LNCaP clone FGC (cell line): ENCODE results near the gene BCL11A.

Experiments used
- DNase-seq: peaks from one replicate; pipeline ENCODE4 v3.0.0-alpha.2; 2011; ENCODE audit warnings: low read depth
- H3K4me3 ChIP-seq: 2 replicates; pipeline ENCODE4 v1.5.1; 2011; ENCODE audit warnings: mild to moderate bottlenecking, low read depth, low read length, control low read depth
- CTCF ChIP-seq: IDR thresholded peaks from 2 replicates; pipeline ENCODE4 v1.5.1; 2012; ENCODE audit warnings: mild to moderate bottlenecking; ENCODE audit not compliant: control insufficient read depth, insufficient read depth; ENCODE audit errors: extremely low read depth

The BCL11A gene

GRCh38 chr2:60552078-60552850 is 1.2 kb downstream of the BCL11A start:
- no peak for DNase-seq
- no peak overlapping the region for H3K4me3 ChIP-seq

GRCh38 chr2:60551240-60552077 is 2.0 kb downstream of the BCL11A start:
- DNase-seq, result no peak
- no peak overlapping the region for H3K4me3 ChIP-seq
- TF ChIP-seq CTCF, result no peak

More at GRCh38 chr2:60552078-60552850, 1.2 kb downstream of the BCL11A start:
- TF ChIP-seq CTCF, result no peak

- TF ChIP-seq CTCF, result no peak
- H3K4me3 ChIP-seq, result no peak overlapping the region
- DNase-seq, result no peak
Measured at GRCh38 chr2:60550984-60551239, 2.5 kb downstream of the BCL11A start.

GRCh38 chr2:60550178-60550983 is 3.1 kb downstream of the BCL11A start:
- DNase-seq, result no peak
- peak overlapping the region; percentile 58 for H3K4me3 ChIP-seq
- TF ChIP-seq CTCF, result peak; percentile 75

- H3K4me3 ChIP-seq, result peak overlapping the region; percentile 58
- DNase-seq, result no peak
- TF ChIP-seq CTCF, result no peak
Measured at GRCh38 chr2:60549928-60550177, 3.6 kb downstream of the BCL11A start.

- DNase-seq, result no peak
- TF ChIP-seq CTCF, result no peak
- H3K4me3 ChIP-seq, result peak overlapping the region; percentile 58
Measured at GRCh38 chr2:60549238-60549927, 4.1 kb downstream of the BCL11A start.
